HG02938 (cell line): ENCODE results near the gene THAP7.
"Not testable (repeated sequence)": the region's sequence is repeated elsewhere in the genome, so short reads cannot be mapped to it uniquely, and the experiment has no call there.

Experiments used
- ATAC-seq: cut with Tn5 transposase; IDR thresholded peaks from one replicate; pipeline ENCODE4 v1.9.1; 2021; ENCODE audit warnings: mild to moderate bottlenecking, moderate library complexity; ENCODE audit not compliant: unreplicated experiment

Gene THAP7

GRCh38 chr22:21001601-21002325 lies at the start of gene THAP7:
THAP7 (minus strand) TSS chr22:21002118; CDS start chr22:21001911, 207 bp downstream.
- peak; percentile 86 for ATAC-seq

GRCh38 chr22:21051145-21051830 lies 49.4 kb upstream of the THAP7 start:
- ATAC-seq, result no peak

GRCh38 chr22:21048965-21049364 lies 47.0 kb upstream of the THAP7 start:
- ATAC-seq, result not testable (repeated sequence)

GRCh38 chr22:21048448-21048847 lies 46.5 kb upstream of the THAP7 start:
- ATAC-seq, result not testable (repeated sequence)

- no peak for ATAC-seq
These were observed 45.8 kb upstream of the THAP7 start for GRCh38 chr22:21047730-21048129.

GRCh38 chr22:21047035-21047661 lies 45.2 kb upstream of the THAP7 start:
- no peak for ATAC-seq

GRCh38 chr22:21045585-21046294 lies 43.8 kb upstream of the THAP7 start, which contains the start of gene LRRC74B:
LRRC74B (plus strand) TSS chr22:21045946; CDS start chr22:21045987, 41 bp downstream.
- ATAC-seq, result peak; percentile 79

- ATAC-seq, result no peak
These were observed 43.1 kb upstream of the THAP7 start for GRCh38 chr22:21044931-21045584.

- ATAC-seq, result no peak
These were observed 42.1 kb upstream of the THAP7 start for GRCh38 chr22:21043860-21044535.

- no peak for ATAC-seq
These were observed 41.3 kb upstream of the THAP7 start for GRCh38 chr22:21042978-21043859.

- no peak for ATAC-seq
These were observed 40.0 kb upstream of the THAP7 start for GRCh38 chr22:21041937-21042336.

- not testable (repeated sequence) for ATAC-seq
These were observed 37.2 kb upstream of the THAP7 start for GRCh38 chr22:21039158-21039557.

- ATAC-seq, result no peak
These were observed 36.5 kb upstream of the THAP7 start for GRCh38 chr22:21038405-21038804.

GRCh38 chr22:21034989-21035388 lies 33.1 kb upstream of the THAP7 start:
- no peak for ATAC-seq

GRCh38 chr22:21033895-21034294 lies 32.0 kb upstream of the THAP7 start:
- no peak for ATAC-seq

GRCh38 chr22:21032868-21033688 lies 31.2 kb upstream of the THAP7 start:
- ATAC-seq, result no peak

- no peak for ATAC-seq
These were observed 30.3 kb upstream of the THAP7 start, which contains the start of gene SLC7A4 for GRCh38 chr22:21032037-21032867. SLC7A4 (minus strand) TSS chr22:21032561; CDS start chr22:21031812, 749 bp downstream.
